ENCODE results near the gene HDAC3.

HDAC3 gene

DNA sequence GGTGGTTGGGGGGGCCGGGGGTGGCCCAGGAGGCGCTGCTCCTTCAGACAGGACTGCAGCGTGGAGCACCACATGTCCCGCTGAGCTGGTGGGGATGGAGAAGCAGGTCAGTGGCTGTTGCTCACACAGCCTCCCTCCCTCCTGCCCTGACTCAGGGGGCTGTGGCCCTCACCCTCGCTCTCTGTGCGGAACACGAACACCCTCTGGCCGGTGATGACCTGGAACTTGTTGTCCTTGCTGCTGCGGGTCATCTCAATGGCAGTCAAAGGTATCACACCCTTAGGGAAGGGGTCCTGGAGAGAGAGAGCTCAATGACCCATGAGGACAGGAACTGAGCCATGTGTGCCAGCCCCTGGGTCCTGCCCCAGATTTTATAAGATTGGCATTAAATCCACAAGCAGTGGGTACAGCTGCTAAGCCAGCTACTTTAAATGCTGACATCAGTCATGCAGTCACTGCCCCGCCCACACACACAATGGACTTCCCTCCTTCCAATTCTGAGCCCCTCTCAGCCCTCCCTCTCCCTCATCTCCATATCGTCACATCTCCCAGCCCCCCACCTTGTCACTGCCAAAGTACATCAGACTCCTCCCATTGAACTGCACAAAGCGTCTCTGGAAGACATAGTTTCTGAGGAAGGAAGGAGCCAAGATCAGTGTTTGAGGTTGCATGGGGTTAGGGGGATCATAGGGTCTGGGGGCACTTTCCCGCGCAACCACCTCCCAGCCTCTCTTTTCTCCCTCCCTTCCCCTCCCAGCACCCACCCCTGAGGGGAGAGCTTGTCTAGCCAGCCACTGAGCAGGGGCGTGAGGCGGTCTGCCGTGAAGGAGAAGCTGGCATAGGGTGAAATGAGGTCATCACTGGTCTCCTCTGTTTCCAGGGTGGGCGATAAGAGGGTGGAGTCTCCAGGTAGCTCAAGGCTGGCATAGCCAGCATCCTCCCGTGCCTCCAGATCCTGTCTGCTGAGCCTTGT, 36.5 kb upstream of the HDAC3 start:
- CTCF ChIA-PET, result interaction anchor here (0.5 to 1.2 kb wide), 7 partner anchors 8 to 516 kb away, joined by 3 to 5 read pairs (median 4); no protein-coding TSS in a partner anchor
- POLR2A ChIA-PET, result interaction anchor here (0.5 to 1.5 kb wide), 3 partner anchors 14 to 81 kb away, joined by 3 to 5 read pairs (median 4); no protein-coding TSS in a partner anchor
- TF ChIP-seq MZF1 (tag by site-specific recombination; IDR thresholded peaks at IDR 0.05; ENCODE audit: borderline replicate concordance) (no peak), ZNF473 (tag by site-specific recombination; IDR thresholded peaks at IDR 0.05) (no peak), ZNF747 (tag by site-specific recombination; IDR thresholded peaks at IDR 0.05) (no peak), ZNF677 (tag by site-specific recombination; IDR thresholded peaks at IDR 0.05) (no peak), ZNF221 (tag by site-specific recombination; IDR thresholded peaks at IDR 0.05; ENCODE audit: borderline replicate concordance) (no peak), ZNF202 (tag by site-specific recombination; IDR thresholded peaks at IDR 0.05; ENCODE audit: borderline replicate concordance) (no peak), ZNF76 (tag by site-specific recombination; IDR thresholded peaks at IDR 0.05; ENCODE audit: borderline replicate concordance, low read depth) (no peak), ZNF394 (tag by site-specific recombination; IDR thresholded peaks at IDR 0.05; ENCODE audit: borderline replicate concordance) (peak; percentile 79), KLF8 (tag by site-specific recombination; IDR thresholded peaks at IDR 0.05) (no peak), SCRT1 (tag by site-specific recombination; IDR thresholded peaks at IDR 0.05; ENCODE audit: borderline replicate concordance) (no peak), ZNF529 (tag by site-specific recombination; IDR thresholded peaks at IDR 0.05; ENCODE audit: insufficient replicate concordance) (no peak), SCRT2 (tag by site-specific recombination; IDR thresholded peaks at IDR 0.05) (no peak), TCF7L2 (IDR thresholded peaks at IDR 0.05; ENCODE audit: borderline replicate concordance, low read depth, low read length) (no peak), ZNF157 (tag by site-specific recombination; IDR thresholded peaks at IDR 0.05) (no peak), ZNF404 (tag by site-specific recombination; IDR thresholded peaks at IDR 0.05) (no peak), ZNF48 (tag by site-specific recombination; IDR thresholded peaks at IDR 0.05) (no peak), ZNF521 (tag by site-specific recombination; IDR thresholded peaks at IDR 0.05) (no peak), ZBTB21 (tag by site-specific recombination; IDR thresholded peaks at IDR 0.05) (no peak), ZNF169 (tag by site-specific recombination; IDR thresholded peaks at IDR 0.05) (no peak), ZNF10 (tag by site-specific recombination; IDR thresholded peaks at IDR 0.05) (0 out of 2 replicates have a peak, but pooled peaks have one; percentile 35), ZNF292 (tag by site-specific recombination; IDR thresholded peaks at IDR 0.05; ENCODE audit: borderline replicate concordance, low read depth) (no peak), ZNF610 (tag by site-specific recombination; IDR thresholded peaks at IDR 0.05; ENCODE audit: borderline replicate concordance) (no peak), ZNF707 (tag by site-specific recombination; IDR thresholded peaks at IDR 0.05) (no peak), ZNF426 (tag by site-specific recombination; IDR thresholded peaks at IDR 0.05) (no peak), ZNF585B (tag by site-specific recombination; IDR thresholded peaks at IDR 0.05) (no peak)
- TF ChIP-seq, protein P1, sequence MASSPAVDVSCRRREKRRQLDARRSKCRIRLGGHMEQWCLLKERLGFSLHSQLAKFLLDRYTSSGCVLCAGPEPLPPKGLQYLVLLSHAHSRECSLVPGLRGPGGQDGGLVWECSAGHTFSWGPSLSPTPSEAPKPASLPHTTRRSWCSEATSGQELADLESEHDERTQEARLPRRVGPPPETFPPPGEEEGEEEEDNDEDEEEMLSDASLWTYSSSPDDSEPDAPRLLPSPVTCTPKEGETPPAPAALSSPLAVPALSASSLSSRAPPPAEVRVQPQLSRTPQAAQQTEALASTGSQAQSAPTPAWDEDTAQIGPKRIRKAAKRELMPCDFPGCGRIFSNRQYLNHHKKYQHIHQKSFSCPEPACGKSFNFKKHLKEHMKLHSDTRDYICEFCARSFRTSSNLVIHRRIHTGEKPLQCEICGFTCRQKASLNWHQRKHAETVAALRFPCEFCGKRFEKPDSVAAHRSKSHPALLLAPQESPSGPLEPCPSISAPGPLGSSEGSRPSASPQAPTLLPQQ (tag by site-specific recombination; IDR thresholded peaks at IDR 0.05), result no peak
- TF ChIP-seq, protein P2, sequence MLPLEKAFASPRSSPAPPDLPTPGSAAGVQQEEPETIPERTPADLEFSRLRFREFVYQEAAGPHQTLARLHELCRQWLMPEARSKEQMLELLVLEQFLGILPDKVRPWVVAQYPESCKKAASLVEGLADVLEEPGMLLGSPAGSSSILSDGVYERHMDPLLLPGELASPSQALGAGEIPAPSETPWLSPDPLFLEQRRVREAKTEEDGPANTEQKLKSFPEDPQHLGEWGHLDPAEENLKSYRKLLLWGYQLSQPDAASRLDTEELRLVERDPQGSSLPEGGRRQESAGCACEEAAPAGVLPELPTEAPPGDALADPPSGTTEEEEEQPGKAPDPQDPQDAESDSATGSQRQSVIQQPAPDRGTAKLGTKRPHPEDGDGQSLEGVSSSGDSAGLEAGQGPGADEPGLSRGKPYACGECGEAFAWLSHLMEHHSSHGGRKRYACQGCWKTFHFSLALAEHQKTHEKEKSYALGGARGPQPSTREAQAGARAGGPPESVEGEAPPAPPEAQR (tag by site-specific recombination; IDR thresholded peaks at IDR 0.05), result no peak
- TF ChIP-seq, protein P3, sequence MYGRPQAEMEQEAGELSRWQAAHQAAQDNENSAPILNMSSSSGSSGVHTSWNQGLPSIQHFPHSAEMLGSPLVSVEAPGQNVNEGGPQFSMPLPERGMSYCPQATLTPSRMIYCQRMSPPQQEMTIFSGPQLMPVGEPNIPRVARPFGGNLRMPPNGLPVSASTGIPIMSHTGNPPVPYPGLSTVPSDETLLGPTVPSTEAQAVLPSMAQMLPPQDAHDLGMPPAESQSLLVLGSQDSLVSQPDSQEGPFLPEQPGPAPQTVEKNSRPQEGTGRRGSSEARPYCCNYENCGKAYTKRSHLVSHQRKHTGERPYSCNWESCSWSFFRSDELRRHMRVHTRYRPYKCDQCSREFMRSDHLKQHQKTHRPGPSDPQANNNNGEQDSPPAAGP (tag by site-specific recombination; IDR thresholded peaks at IDR 0.05), result peak; percentile 63; the same call in 1 of the 2 replicates
- TF ChIP-seq, protein P4, sequence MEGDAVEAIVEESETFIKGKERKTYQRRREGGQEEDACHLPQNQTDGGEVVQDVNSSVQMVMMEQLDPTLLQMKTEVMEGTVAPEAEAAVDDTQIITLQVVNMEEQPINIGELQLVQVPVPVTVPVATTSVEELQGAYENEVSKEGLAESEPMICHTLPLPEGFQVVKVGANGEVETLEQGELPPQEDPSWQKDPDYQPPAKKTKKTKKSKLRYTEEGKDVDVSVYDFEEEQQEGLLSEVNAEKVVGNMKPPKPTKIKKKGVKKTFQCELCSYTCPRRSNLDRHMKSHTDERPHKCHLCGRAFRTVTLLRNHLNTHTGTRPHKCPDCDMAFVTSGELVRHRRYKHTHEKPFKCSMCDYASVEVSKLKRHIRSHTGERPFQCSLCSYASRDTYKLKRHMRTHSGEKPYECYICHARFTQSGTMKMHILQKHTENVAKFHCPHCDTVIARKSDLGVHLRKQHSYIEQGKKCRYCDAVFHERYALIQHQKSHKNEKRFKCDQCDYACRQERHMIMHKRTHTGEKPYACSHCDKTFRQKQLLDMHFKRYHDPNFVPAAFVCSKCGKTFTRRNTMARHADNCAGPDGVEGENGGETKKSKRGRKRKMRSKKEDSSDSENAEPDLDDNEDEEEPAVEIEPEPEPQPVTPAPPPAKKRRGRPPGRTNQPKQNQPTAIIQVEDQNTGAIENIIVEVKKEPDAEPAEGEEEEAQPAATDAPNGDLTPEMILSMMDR (tag by site-specific recombination; IDR thresholded peaks at IDR 0.05), result no peak
- TF ChIP-seq, protein P5, sequence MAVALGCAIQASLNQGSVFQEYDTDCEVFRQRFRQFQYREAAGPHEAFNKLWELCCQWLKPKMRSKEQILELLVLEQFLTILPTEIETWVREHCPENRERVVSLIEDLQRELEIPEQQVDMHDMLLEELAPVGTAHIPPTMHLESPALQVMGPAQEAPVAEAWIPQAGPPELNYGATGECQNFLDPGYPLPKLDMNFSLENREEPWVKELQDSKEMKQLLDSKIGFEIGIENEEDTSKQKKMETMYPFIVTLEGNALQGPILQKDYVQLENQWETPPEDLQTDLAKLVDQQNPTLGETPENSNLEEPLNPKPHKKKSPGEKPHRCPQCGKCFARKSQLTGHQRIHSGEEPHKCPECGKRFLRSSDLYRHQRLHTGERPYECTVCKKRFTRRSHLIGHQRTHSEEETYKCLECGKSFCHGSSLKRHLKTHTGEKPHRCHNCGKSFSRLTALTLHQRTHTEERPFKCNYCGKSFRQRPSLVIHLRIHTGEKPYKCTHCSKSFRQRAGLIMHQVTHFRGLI (tag by site-specific recombination; IDR thresholded peaks at IDR 0.05), result no peak

More for the DNA sequence above, 36.5 kb upstream of the HDAC3 start:
- H3K36me3 ChIP-seq (ENCODE audit: control insufficient read depth in 2 of 2, insufficient read depth in 1 of 2, low read length in 2 of 2), result peaks cover 0 to 9% of the 10 kb centered on the region in 2 experiments; a peak in 2 of 3 replicates
- H3K9me3 ChIP-seq (ENCODE audit: control insufficient read depth, insufficient read depth, low read depth, low read length), result no peaks in the 10 kb centered on the region
- no peak overlapping the region for H3K4me3 ChIP-seq (ENCODE audit: low read depth, low read length)
- no peaks in the 10 kb centered on the region for H3K4me1 ChIP-seq (ENCODE audit: control insufficient read depth, insufficient read depth, low read length)
- no peak overlapping the region for H3K27ac ChIP-seq (ENCODE audit: extremely low read depth, low read depth, low read length)

All from HEK293 (cell line).